HG03342 (cell line): Measurements from ENCODE around the gene MXD3.

ENCODE experiments used
- ATAC-seq: cut with Tn5 transposase; IDR thresholded peaks from one replicate; pipeline ENCODE4 v1.9.1; 2021; ENCODE audit warnings: mild to moderate bottlenecking, moderate library complexity; ENCODE audit not compliant: unreplicated experiment

Gene MXD3

GRCh38 chr5:177327539-177328522, 16.1 kb upstream of the MXD3 start:
- ATAC-seq, result no peak

DNA sequence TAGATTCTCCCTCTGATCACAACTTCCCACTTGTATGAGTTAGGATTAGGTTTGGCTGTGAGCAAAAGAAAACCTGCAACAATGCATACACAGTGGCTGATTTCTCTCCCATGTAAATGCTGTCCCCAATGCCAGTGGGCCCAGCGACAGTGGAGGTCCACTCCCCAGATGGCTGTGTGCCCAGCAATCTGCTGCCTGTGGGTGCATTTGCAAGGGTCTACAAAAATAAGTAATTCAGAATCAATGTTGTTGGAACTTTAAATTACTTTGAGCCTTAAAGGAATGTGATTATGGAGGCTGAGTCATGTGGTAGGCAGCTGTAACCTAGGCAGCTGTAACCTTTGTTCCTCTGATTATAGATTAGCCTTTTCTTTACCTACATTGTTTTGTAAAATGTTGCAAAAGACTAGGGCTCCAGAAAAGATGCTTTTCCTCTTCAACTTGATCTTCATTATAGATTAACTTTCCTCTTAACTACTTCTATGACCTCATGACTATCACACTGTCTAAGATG, 14.2 kb upstream of the MXD3 start:
- no peak for ATAC-seq

GRCh38 chr5:177320879-177321278, 9.2 kb upstream of the MXD3 start:
- ATAC-seq, result no peak

DNA sequence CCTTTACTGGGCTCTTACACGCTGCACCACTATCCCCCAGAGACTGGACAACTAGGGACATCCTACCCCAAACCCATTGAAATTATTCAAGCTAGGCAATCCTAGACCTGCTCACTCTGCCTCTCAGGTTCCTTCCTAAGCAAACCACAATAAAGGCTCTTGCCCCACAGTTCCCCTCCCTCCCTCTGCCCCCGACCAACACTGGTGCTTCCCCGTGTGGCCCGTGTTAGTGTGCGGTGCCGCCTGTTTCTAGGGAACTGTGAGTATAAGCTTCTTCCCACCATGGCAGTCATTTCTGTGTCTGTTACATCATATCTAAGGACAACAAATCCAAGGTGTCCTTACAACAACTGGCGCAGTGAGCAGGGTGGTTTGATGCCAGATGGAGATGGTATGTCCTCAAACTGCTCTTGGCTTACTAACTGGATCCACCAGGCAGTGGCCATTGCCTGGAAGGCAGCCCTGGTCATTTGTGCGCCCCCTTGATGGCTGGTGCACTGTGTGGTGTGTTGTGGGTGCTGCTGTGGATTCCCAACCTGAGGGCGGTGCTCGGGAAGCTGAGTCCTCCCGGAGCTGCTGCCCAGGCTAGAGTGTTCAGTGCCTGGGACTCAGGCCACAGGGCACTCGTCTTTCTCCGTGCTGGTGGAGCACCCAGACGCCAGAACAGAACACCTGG, 8.4 kb upstream of the MXD3 start:
- ATAC-seq, result no peak

DNA sequence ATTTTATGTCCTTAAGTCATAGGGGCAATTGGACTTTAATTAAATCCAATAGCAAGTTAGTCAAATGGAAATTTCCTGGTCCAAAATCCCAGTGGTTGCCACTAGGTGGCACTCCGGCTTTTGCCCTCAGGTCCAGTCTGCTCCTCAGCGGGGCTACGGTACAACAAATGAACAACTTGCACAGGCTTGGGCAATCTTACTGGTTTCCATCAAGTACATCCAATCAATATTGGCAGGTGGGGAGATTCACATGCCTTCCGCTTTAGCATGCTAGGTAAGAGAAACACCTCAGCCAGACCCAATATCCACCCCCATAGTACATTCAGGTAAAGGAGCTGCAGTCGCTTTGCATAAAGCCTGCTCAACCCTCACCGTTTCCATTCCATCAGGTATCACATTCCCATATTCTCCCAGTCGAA, 6.3 kb upstream of the MXD3 start:
- no peak for ATAC-seq

DNA sequence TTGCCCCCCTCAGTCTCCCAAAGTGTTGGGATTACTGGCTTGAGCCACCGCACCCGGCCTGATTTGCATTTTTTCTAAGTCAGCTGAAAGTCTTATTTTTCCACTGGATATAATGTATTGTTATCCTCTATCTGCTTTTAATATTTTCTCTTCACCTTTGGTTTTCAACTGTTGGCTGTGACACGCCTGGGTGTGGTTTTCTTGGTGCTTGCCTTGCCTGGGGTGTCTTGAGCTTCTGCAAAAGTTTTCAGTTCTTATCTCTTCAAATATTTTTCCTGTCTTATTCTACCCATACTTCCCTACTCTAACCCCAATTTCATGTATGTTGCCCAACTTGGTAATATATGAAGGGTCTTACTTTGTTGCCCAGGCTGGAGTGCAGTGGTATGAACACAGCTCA, 4.3 kb upstream of the MXD3 start:
- ATAC-seq, result no peak

GRCh38 chr5:177315411-177315810, 3.7 kb upstream of the MXD3 start:
- ATAC-seq, result no peak

- ATAC-seq, result no peak
These were observed 3.0 kb upstream of the MXD3 start for GRCh38 chr5:177314376-177315342.

DNA sequence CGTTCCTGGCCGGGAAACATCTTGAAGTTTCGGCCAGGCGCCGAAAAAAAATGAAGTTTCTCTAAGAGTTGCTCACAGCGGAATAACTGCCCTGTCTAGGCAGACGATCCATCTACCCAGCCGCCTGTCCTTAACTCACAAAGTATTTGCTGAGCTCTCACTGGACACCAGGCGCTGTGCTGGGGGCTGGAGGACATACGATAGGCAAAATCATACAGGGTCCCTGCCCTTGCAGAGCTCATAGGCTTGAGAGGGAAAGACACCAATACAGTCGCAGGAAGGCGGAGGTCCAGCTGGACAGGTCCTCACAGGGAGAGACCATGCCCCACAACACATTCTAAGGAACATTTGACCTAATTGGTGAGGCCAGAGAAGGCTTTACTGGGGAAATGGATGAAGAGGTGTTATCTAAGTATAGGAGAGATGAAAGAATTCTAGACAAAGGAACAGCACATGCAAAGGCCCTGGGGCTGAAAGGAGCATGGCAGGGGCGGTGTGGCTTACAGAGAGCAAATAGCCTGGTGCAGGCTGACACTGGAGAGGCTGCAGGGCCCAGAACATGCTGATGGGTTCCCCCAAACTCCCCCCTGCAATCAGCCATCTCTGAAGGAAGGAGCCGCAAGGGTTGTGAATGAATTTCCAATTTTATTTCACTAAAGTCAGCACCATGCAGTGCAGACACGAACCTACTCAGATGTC, 2.0 kb upstream of the MXD3 start:
- ATAC-seq, result no peak

GRCh38 chr5:177312649-177313181, 1.0 kb upstream of the MXD3 start:
- peak; percentile 26 for ATAC-seq

- ATAC-seq, result peak; percentile 2
These were observed 341 bp downstream of the MXD3 start for GRCh38 chr5:177311392-177311722.

GRCh38 chr5:177310757-177311391, 824 bp downstream of the MXD3 start:
- ATAC-seq, result no peak

DNA sequence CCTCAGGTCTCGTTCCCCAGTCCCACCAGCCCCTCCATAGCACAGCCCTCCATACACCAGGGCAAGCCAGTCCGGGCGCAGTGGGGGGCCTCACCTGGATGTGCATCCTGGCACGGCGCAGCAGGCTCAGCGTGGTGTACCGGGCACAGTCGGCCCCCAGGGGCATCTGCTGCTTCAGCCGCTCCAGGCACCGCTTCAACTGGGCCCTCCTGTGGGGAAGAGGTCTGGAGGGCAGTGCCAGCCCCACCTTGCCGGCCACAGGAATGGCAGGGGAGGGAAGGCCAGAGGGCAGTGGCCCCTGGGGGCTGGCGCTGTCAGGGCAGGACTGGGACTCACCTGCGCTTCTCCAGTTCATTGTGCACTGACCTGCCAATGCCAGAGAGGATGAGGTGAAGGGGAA, 1.4 kb downstream of the MXD3 start:
- ATAC-seq, result no peak

DNA sequence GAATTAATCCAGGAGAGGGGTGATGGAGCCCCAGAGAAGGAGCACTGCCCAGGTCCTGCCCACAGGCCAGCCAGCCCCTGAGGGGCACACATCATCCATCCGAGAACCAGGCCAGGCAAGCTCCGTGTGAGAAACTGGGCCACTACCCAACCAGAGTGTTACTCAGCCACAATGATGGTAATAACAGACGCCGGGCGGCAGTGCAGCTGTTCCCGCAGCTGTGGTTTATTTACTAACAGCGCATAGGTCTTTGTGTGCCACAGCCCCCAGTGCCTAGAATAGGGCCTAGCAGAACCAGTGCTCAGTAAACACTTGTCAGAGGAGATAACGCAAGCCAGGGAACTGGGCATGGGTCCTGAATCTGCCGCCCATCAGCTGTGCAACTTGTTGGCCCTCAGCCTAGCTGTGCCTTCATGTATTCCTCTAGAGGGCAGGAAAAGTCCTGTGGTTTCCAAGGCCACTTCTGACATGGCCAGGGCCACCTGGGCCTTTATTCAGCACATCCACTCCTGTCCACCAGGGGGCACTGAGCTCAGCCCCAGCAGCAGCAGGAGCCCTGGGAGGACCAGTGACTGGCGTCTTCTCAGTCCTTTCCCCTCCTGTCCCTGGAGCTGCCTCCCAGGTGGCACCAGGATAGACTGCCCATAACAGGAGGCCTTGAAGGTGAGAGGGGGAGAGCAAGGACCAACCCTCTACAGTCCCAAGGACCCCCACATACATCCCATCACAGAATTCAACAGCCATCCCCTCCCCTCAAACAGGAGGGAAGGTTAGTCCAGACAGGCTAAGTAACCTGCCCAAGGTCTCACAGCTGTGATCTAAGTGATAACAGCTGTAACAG, 2.1 kb downstream of the MXD3 start:
- no peak for ATAC-seq

DNA sequence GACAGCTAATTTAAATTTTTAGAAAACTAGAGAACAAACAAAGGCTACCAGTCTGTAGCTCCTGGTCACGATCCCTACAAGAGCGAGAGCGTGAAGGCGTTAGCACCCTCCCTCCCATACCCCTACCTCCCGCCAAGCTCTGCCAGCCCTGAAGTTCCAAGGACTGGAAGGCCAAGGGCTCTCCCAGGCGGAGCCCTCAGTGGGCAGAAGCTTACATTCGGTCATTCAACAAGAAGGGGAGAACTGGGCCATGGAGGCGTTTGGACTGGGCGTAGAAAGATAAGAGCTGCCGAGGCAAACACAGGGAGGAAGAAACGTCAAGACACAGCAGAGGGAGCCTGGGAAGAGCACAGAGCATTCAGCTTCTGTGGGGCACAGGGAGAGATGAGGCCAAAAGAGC, 3.0 kb downstream of the MXD3 start:
- no peak for ATAC-seq

- ATAC-seq, result no peak
These were observed 3.9 kb downstream of the MXD3 start for GRCh38 chr5:177307544-177308363.

DNA sequence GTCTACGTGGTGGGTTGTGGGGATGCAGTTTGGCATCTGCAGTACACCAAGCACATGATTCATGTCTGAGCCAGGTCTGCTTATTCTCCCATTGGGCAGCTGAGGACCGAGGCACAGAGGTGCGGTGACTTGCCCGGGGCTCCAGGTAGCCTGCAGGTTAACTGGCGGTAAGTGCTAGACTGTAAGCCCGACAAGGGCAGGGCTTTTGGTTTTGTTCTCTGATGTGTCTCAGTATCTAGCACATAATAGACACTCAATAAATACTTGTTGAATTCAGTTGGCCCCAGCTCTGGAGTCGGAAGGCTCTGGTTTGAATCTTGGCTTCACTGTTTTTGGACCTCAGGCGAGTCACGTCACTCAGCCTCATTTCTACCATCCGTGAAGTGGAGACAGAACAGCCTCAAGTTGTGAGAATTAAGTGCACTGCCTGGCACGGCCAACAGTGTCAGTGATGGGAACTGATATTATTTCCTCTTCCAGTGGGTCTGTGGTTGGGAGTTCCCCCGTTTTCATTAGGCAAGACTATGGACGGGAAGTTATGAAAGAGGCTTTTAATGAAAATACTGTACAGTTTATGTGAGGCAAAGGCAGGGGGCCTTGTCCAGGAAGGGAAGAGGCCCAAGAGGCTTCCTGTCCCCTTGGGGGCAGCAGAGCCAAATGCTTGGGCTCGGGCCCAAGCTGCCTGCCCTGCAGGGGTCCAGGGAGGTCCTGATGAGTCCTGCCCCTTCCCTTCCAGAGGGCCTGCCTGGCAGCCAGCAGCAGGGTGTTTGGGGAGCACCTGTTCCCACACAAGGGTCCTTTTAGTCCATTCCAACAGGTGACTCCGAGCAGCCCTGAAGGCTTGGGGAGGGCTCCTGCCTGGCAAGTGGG, 4.8 kb downstream of the MXD3 start:
- ATAC-seq, result no peak
